GM18873 (cell line): ENCODE results near the gene PCBP4.

Experiments
- ATAC-seq: cut with Tn5 transposase; IDR thresholded peaks from one replicate; pipeline ENCODE4 v1.9.1; 2021; ENCODE audit warnings: mild to moderate bottlenecking, moderate library complexity, moderate number of reproducible peaks; ENCODE audit not compliant: unreplicated experiment, low FRiP score

The PCBP4 gene

DNA sequence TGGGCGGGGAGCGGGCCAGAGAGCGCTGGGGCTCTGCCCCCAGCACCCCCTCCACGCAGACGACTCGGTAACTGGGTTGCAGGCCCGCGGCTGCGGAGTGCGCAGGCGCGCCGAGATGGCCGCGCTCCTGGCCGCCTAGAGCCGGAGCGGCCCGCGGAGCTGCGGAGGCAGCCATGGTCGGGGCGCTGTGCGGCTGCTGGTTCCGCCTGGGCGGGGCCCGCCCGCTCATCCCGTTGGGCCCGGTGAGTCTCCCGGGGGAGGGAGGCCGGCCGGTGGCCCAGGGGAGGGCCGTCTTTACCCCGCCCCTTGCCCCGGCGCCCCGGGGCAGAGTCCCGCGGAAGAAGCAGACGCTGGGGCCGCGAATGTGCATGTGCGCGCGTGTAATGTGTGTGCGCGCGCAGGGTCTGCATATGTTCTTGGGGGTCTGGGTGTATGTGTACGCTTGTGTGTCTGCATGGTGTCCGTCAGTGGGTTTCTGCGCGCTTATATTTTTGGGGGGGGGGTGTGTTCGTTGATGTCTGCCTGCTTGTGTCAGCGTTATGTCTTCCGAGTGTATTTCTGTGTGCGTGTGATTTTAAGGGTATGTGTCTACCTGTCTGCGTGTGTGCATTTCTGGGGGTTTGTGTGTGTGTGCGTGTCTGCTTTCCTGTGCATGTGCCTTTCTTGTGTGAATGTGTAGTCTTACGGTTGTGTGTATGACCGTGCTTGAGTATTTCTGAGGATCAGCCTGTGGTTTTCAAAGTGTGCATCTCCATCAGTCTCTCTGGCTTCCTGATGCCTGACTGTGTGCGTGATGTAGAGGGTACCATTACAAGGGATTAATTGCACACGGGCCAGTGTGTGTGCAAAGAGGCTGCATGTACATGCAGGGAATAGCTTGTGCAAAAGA, 8.0 kb upstream of the PCBP4 start, which contains the start of gene ABHD14A:
Gene ABHD14A (plus strand): TSS at position 102 of the 889 bp plus-strand sequence. CDS start 72 bp downstream, at position 174.
- no peak for ATAC-seq

DNA sequence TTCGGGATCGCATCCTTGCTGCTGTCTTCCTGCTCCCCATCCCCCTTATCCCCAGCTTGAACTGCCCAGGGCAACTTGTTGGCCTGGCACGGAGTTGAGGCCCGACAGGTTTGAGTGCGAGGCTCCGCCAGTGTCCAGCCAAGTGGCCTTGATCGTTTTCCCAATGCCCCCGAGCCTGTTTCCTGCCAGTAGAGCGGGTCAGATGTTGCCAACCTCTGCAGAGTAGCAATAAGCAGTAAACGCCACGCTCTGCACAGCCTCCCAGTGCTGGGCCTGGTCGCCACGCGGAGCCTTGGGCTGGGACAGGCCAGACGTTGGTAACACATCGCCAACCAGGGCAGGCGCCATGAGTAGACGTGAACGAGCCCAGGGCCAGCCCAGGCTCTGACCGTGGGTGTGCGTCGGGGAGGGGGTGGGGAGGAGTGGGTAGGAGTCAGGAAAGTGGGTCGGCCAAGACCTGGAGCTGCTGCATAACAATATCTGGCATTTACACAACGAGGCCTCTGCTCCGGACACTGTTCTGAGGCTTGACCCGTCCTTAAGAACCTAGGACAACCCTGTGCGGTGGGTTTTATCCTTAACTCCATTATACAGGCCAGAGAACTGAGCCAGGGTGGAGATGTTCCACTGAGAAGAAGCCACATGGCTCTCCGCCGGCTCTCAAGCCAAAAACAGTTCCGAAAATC, 7.2 kb upstream of the PCBP4 start:
- ATAC-seq, result no peak

DNA sequence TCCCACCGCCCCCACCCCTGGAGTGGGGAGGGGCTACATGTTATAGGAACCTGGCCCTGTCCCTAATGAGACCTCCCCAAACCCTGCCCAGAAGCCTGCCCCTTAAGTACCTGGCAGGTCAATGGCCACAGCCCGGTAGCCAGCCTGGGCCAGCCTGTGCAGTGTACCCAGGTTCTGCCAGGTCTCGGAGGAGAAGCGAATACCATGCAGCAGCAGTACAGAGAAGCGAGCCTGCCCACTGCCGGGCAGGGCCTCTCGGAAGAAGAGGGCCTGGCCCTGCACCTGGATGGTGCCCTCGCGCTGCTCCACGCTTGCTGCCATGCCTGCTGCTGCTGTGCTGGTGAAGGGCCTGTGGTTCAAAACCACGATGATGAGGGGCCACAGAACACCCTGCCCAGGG, 4.1 kb upstream of the PCBP4 start:
- ATAC-seq, result no peak

DNA sequence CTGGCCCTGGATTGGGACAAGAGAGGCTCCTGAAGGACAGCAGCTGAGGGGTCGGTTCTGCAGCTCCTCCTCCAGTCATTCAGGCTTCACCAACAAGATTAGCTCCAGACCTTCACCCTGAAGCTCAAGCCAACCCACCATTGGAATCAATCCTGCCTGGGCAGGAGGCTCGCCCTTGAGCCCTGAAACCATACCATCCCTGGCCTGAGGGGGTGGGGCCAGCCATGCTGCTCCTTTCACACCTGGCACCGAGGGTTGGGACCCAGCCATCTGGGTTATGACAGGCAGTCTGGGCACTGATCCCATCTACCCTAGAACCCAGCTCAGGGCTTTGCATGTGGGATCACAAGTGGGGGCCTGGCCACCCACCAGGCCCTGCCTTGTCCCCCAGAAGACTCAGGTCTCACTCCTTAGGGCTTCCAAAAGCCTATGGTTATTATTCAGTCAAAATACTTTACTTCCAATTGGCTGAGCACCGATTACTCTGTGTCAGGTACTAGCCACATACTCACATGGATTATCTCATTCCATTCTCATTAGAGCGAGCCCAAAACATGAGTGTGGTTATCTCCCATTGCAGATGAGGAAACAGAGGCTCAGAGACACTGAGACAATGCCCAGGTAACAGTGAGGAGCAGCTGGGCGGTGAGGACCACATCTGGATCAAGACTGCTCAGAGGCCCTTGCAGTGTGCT, 3.5 kb upstream of the PCBP4 start:
- no peak for ATAC-seq

DNA sequence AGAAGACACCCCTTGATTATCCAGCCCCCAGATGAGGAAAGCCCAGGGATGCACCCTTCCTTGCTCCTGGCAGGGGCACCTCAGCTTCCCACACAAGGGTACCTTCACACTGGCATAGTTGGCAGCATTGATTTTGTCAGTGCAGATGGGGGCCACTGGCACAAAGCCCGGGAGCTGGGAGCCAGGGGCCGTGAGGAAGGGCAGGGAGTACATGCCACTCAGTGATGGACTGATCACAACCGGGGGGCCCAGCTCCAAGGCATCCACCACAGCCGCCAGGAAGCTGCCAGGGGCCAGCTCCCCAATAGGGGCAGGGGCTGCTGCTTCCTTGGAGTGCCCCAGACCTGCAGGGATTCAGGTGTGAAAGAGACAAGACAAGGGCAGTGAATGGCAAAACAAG, 2.6 kb upstream of the PCBP4 start:
- no peak for ATAC-seq

DNA sequence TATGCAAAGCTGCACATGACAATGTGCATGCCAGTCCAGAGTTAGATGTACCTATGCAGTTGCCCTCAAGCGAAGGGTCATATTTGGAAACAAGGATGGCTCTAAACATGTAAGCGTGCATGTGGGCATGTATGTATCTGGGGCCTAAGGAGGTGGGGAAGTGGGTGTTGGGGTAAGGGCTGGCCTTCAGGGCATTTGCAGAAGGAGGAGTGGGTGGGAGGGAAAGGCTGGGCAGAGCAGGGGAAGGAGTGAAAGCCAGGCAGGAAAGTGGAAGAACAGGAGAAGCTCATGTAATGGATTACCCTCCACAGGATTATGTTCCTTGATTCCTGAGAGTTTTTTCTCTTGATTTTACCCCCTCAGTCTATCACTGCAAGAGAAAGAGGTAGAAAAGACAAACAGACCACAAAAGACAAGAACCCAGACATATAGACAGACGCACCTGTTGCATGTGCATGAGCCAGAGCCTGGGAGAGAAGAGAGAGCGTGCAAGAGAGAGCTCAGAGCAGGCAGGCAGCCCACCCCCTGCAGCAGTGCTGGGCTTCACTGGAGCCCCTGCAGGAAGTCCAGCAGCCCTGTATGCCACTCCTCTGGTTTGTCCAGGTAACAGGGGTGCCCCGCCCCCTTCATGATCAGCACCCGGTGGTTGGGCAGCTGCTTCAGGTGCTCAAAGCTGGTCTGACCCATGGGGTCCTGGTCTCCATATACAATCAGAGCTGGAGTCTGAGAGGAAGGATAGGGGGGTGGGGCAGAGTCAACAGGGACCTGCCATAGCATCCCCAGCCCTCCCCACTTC, 1.8 kb upstream of the PCBP4 start:
- no peak for ATAC-seq

DNA sequence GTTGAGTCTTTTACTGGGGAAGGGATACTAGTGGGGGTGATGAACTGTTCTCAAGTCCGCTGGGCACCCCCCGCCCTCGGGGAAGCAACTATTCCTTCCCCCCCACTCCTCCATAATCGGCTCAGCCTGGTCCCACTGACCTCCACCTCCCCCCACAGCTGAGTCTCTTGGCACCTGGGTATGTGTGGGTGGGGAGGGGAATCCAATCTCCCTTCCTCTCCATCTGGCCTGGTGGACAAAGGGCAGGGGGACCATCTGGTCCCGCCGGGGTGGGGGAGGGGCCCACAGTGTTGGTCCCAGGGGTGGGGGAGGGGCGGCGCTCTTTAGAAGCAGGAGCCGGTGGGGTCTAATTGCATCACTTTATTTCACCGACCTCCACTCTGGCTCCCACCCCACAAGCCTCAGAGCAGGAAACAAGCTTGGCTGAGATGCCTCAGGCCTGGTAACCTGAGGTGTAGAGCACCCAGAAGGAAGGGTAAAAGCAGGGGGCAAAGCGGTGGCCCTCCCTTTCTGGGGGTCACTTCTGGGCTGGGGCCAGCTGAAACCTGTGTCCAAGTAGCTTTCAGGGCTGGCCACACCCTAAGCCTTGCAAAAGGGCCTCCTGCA, 1.0 kb upstream of the PCBP4 start:
- ATAC-seq, result no peak

DNA sequence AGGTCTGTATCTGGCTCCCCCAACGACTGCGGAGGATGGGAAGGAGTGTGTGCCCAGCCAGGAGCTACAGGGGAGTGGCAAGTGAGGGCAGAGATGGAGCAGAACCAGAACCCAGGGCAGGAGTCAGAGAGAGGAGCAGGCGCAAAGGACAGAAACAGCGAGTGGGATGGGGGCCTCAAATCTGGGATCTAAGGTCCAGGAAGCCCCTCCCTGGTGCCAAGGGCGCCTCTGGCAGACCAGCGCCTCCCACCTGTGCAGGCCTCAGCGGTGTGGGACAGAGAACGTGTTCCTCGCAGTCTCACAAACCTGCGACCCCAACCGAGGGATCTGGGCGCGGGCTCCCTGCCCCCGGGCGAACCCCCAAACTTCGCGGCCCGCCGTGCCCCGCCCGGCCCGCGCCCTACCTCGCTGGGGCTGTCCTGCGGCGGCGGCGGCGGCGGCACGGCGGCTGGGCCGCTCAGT, 301 bp downstream of the PCBP4 start:
- ATAC-seq, result no peak

DNA sequence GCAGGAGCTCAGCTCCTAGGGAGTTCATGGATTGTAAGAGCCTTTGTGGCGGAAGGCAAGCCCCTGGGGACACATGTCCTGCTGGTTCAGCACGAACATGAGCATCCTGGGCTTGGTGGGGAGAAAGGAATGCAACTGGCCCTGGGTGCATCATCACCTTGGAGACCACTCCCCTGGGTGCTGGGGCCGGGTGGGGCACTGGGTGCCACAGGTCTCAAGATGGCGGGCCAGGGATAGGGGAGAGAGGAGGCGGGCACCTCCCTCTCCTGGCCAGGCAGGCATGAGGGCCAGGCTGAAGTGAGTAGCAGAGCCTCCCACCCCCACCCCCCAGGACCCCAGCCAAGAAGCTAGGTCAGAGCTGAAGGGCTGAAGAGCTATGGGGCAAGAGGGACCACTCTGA, 768 bp downstream of the PCBP4 start:
- ATAC-seq, result no peak

DNA sequence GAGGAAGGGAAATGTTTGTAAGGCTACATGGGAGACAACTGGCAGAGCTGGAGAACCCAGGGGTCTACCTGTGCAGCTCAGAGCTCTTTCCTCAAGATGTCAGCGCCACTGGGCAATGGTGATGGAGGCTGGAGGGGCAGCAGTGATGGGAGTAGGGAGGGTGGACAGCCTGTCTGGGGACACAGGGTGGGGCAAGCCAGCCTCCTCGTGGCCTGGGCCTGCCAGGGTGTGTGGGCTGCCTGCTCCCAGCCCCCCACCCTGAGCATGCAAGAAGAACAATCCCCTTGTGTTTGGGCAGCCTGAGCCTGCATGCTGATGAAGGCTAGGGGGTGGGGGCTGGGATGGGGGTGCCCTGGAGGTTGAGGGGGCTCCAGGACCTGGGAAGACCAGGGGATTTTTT, 1.2 kb downstream of the PCBP4 start:
- ATAC-seq, result no peak

DNA sequence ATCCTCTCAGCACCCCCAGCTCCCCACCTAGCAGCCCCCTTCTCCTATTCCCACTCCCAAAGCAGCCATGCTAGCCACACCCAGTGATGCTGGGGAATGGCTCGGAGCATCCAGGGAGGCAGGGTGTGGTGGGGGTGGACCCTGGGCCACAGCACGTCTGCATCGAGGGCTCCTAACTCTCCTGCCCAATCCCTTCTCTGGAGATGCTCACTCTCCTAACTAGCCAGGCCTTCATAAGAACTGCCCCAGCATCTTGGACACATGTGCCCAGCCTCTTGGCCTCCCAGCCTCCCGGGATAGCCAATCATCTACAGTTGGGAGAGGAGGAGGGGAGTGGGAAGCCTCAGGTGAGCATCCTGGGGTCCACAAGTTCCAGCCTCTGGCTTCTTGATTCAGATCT, 2.7 kb downstream of the PCBP4 start:
- ATAC-seq, result no peak

DNA sequence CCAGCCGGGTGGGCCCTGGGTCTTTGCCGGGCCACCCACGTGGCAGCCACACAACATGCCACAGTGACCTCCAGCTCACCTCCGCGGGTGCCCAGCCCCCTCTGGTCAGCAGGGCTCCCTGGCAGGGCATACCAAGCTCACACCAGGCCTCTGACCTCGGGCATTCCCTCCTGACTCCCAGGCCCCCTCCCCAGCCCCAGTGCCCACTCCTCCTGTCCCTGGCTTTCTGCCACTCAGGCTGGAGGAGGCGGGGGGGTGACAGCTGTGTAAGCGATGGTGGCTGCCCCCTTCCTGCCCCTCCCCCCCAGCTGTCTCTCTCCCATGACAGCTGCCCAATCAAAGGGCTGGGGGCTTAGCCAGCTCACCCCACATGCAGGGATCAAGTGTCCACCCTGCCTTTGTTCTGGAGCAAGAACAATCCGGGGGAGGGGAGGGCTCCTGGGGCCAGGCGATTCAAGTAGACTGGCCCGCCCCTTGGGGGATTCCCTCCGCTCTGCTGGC, 3.3 kb downstream of the PCBP4 start:
- ATAC-seq, result no peak

DNA sequence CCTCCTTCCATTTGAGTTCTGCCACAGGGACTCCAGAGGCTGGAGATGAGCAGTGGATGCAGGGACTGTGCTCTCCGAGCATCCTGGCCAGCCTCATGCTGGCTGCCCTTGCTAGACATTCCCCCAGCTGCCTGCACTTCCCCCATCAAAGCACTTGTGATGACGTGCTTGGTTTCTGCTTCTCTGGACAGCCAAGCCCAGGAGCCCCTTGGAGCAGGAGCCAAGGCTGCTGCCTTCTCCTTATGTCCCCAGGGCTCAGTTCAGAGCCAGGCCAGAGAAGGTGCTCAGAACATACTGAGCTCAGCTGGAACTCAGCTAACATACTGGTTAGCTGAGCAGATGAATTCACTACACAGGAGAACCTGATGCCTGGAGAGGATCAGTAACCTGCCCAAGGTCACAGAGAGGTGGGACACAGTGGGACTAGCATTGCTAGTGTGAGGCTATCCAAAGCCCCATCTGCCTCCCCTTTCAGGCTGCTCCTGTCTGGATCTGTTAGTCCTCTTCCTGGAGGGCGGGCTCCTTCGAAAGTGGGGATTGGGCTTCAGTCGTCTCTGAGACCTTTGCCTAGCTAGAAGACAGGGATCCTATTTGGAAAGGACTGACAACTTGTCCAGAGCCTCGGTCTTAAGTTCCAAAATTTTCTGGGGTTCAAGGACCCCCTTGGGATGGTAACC, 4.3 kb downstream of the PCBP4 start:
- no peak for ATAC-seq

DNA sequence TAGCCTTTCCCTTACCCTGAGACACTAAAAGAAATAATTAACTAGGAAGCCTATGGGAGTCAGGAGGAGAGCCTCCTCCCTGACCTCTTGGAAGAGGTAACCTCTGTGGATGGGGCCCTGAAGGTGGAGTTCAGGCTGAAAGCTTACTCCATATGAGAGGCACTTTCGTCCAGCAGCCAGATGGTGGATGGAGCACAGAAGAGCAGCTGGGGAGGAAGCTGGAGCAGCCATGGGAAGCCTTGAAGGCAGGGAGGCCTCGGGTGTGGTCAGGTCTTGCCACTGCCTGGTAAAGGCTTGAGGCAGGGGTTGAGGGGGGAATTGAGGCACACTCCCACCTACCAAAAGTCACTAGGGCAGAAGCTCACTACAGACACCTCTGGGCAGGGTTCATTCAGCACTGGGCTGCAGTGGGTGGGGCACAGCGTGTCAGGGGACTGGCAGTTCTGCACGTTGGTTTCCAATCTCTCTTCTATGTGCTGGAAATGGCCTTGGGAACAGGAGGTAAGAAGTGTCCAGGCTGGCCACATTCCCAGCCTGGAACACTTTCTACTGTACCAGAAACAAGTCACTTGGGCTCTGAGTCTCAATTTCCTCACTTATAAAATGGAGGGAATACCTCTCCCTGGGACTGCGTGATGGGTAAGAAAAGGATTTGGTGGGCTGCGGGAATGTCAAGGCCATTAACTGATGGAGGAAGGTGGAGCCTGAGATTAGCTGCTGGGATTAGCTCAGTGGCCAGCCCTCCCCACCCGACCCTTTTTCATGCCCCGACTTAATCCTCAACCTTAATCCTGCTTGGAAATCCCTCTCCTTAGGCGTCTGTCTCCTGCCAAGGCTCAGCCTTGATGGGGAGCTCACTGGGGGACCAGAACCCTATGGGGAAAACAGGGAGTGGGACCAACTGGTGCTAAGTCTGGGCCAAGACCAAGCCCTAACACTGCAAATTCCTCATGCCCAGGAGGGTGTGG, 5.4 kb downstream of the PCBP4 start:
- no peak for ATAC-seq

DNA sequence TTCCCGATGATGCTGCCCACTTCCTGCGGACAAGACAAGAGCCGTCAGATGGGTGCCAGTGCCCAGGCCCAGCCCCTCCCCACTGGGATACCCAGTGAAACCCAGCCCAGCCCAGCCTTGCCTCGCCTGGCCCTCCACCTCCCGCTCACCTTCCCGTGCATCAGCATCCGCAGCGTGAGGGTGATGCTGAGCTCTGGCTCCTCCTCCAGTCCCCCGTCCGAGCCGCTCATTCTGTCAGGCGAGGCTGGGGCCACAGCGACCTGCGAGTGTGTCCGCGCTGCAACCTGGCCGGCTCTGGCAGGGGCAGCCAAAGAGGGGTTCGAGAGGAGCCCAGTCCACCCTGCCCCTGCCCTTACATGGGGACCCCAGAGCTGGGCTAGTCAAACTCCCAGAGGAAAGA, 6.2 kb downstream of the PCBP4 start:
- ATAC-seq, result no peak

DNA sequence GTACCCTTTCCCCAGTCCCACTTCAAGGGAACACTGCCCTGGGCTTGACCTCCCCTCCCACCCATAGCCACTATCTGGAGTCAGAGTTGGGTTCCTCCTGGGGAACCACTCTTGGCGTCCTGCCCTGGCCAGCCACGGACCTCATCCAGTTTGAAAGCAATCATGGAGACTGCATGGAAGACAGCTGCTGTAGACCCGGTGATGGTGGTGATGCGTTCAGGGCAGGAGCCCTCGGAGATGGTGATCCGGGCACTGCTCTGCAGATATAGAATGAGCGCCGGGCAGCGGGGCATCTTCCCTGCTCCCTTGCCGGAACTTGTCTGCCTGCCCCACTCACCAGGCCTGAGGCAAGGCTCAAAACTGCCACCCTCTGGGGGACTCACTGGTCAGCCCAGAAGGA, 6.9 kb downstream of the PCBP4 start:
- ATAC-seq, result no peak

DNA sequence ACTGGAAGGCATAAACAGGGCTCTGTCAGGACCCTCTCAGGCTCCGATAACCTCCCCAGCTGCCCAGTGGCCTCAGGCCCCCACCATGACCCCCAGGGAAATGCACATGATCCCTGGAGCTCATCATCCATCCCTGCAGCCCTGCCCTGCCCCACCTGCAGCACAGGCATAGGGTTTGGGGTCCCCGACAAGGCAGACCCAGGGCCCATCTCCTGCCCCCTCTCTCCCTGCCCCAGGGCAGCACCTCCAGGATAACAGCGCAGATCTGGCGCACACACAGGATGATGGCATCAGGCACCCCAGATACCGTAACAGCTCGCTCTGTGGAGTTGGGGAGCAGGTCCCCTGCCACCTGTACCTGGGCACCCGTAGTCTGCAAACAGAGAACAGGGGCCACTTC, 7.6 kb downstream of the PCBP4 start:
- ATAC-seq, result no peak
